ENCODE data around the gene DUSP22. TPM values are rescaled to one million over a fixed set of nuclear protein-coding genes. Genes with fewer than 3 reads are reported as not detected.

DUSP22 gene
- total and polyA plus RNA-seq, 2 experiments from 2014 or later, result 24.2 to 26.3 TPM

DNA sequence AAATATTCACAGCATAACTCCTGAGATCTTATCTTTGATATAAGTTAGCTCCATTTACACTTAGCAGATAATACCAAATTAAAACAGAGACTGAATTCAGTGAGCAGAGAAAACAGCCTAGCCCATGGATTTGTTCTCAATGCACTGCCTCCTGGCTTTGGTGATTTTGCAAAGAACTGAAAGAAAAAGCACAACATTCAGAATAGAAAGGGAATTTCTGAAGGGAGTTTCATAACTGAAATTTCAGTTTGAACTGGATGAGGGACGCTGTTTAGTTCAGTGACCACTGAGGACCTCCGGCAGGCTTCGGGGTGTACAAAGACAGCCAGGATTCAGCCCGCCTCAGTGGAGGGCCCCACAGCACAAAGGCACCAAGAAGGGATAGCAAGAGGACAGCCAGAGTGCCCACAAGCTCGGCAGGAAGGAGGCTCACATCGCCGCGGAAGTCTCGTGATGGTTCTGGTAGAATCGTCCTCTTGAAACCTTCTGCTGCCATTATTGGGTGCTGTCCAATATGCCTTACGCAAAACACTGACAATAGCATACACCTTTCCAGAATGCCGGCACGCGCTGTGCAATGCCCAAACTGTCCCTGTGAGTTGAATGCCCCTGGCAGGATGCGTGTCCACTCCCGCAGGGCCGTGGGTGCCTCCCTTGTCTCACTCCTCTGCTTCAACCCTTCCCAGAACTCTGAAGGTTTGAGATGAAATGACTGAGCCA, 89.6 kb downstream of the DUSP22 start:
- no peak for DNase-seq (ENCODE audit: low spot score)
- H3K27me3 ChIP-seq, result peaks cover 21% of the 10 kb centered on the region

DNA sequence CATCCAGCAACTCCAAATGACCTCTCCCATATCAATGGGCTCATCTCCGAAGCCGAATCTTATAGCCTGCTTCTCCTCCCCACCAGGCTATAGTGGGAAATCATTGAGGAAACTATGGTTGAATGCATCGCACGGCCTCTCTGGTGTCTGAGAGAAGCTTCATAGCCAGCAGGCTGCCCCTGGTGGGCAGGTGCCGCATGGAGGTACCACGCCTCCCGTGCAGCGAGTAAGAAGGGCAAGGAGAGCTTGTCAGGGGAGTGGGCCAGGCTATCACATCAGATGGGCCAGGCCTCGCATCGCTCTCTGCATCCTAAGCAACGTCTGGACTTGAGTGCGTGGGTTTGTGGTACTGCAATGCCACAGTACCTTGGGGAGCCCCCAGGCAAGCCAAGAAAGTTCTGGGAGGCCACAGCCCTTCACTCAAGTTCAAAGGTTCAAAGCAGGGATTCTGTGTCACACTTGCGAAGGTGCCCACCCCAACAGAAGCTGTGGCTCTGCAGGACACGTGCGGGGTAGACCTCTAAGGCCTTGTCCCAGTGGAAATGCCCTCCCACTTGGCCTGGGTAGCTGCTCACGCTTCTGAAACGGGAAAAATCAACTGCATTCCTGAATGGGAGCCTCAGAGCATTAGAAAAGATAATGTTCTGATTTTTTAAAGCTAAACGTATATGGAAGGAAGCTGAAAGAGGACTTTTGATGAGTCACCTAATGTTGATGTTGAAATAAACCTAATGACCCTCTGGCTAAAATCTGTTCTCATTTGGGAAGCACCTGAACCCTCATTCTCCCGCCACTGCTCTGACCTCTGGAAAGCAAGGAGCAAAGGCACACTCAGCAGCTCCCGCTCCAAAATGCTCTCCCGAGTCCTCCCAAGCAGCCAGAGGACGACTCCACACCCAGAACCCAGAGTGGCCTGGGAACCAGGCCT, 90.9 kb downstream of the DUSP22 start:
- peaks cover 34% of the 10 kb centered on the region for H3K27me3 ChIP-seq
- no peaks in the 10 kb centered on the region for H3K4me1 ChIP-seq (ENCODE audit: insufficient read depth)
- no peak overlapping the region for H3K27ac ChIP-seq
- H3K9me3 ChIP-seq (ENCODE audit: low read depth), result no peaks in the 10 kb centered on the region
- 80% methylated on average over 22 of the region's 22 CpGs for WGBS (ENCODE audit: low lambda C conversion rate, missing lambda C conversion rate)
- no peaks in the 10 kb centered on the region for H3K36me3 ChIP-seq (replicated peaks; ENCODE audit: insufficient read depth, low read depth)
- no peak overlapping the region for H2AFZ ChIP-seq
- no peak for TF ChIP-seq CTCF (IDR thresholded peaks at IDR 0.05; ENCODE audit: poor library complexity)
- H3K4me2 ChIP-seq, result no peak overlapping the region
- DNase-seq (ENCODE audit: low spot score), result no peak
- H3K9me2 ChIP-seq (replicated peaks; ENCODE audit: insufficient read depth), result no peaks in the 10 kb centered on the region
- no peaks in the 10 kb centered on the region for H3K79me2 ChIP-seq
- no peaks in the 10 kb centered on the region for H4K20me1 ChIP-seq (ENCODE audit: insufficient read depth, poor library complexity, severe bottlenecking)
- H3K4me3 ChIP-seq, result no peak overlapping the region

More for the DNA sequence above, 89.6 kb downstream of the DUSP22 start:
- H3K9me2 ChIP-seq (replicated peaks; ENCODE audit: insufficient read depth), result no peaks in the 10 kb centered on the region
- WGBS (ENCODE audit: low lambda C conversion rate, missing lambda C conversion rate), result 87% methylated on average over 17 of the region's 17 CpGs
- H3K27ac ChIP-seq, result no peak overlapping the region
- no peaks in the 10 kb centered on the region for H3K79me2 ChIP-seq
- H3K4me1 ChIP-seq (ENCODE audit: insufficient read depth), result no peaks in the 10 kb centered on the region
- no peak overlapping the region for H3K4me2 ChIP-seq
- H3K4me3 ChIP-seq, result no peak overlapping the region
- TF ChIP-seq EZH2phosphoT487 (IDR thresholded peaks at IDR 0.05; ENCODE audit: low read depth, severe bottlenecking, unreplicated experiment) (no peak), EZH2 (IDR thresholded peaks at IDR 0.05; ENCODE audit: borderline replicate concordance) (no peak), CTCF (IDR thresholded peaks at IDR 0.05; ENCODE audit: poor library complexity) (no peak)
- H3K9me3 ChIP-seq (ENCODE audit: low read depth), result no peaks in the 10 kb centered on the region
- H4K20me1 ChIP-seq (ENCODE audit: insufficient read depth, poor library complexity, severe bottlenecking), result no peaks in the 10 kb centered on the region
- no peaks in the 10 kb centered on the region for H3K36me3 ChIP-seq (replicated peaks; ENCODE audit: insufficient read depth, low read depth)
- H2AFZ ChIP-seq, result no peak overlapping the region

DNA sequence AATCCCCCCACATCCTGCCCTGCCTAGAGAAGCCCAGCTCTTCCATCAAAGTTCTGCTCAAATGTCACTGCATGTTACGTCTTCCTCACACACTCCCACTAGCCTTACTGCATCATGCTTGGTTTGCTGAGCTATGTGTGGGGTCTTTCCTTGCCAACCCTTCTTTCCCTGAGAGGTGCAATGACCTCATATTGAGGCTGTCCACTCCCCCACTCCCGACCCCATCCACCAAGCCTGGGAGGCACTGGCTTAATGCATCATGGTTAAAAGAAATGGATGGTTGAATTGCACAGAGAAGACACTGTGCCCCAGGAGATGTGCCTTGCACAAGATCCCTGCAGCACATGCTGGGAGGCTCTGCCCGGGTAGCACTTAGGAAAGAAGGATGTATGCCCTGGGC, 91.6 kb downstream of the DUSP22 start:
- Histone ChIP-seq H3K27ac (no peak overlapping the region), H3K4me2 (no peak overlapping the region), H3K4me3 (no peak overlapping the region), H3K27me3 (peaks cover 40% of the 10 kb centered on the region), H2AFZ (no peak overlapping the region), H3K79me2 (no peaks in the 10 kb centered on the region), H3K36me3 (replicated peaks; ENCODE audit: insufficient read depth, low read depth) (no peaks in the 10 kb centered on the region), H3K4me1 (ENCODE audit: insufficient read depth) (no peaks in the 10 kb centered on the region), H3K9me2 (replicated peaks; ENCODE audit: insufficient read depth) (no peaks in the 10 kb centered on the region), H4K20me1 (ENCODE audit: insufficient read depth, poor library complexity, severe bottlenecking) (no peaks in the 10 kb centered on the region), H3K9me3 (ENCODE audit: low read depth) (no peaks in the 10 kb centered on the region)
- WGBS (ENCODE audit: low lambda C conversion rate, missing lambda C conversion rate), result 75% methylated on average over 3 of the region's 3 CpGs
- no peak for DNase-seq (ENCODE audit: low spot score)
- TF ChIP-seq EZH2 (IDR thresholded peaks at IDR 0.05; ENCODE audit: borderline replicate concordance) (no peak), EZH2phosphoT487 (IDR thresholded peaks at IDR 0.05; ENCODE audit: low read depth, severe bottlenecking, unreplicated experiment) (no peak), CTCF (IDR thresholded peaks at IDR 0.05; ENCODE audit: poor library complexity) (no peak)

Measured in hepatocyte (in vitro differentiated cells).